Fibroblast of lung (primary cell): ENCODE results near the gene KMT2C.
"Not testable (repeated sequence)": the region's sequence is repeated elsewhere in the genome, so short reads cannot be mapped to it uniquely, and the experiment has no call there.

Source experiments
- CTCF ChIP-seq, 2 donors: IDR thresholded peaks in 1 of 2; conservative IDR thresholded peaks in 1 of 2; 1 replicate in 1 of 2; 2 replicates in 1 of 2; pipeline ENCODE4 v1.5.1; 2011 to 2012; ENCODE audit warnings: low read length in 2 of 2, control low read depth in 1 of 2, inconsistent platforms in 1 of 2, low read depth in 1 of 2, mild to moderate bottlenecking in 1 of 2
- EZH2 ChIP-seq: IDR thresholded peaks from 2 replicates; pipeline ENCODE4 v1.5.1; 2012; ENCODE audit warnings: low read length, control low read depth, mild to moderate bottlenecking; ENCODE audit errors: missing control alignments

- not testable (repeated sequence) for TF ChIP-seq CTCF (conservative IDR thresholded peaks at IDR 0.05 in 1 of 2, IDR thresholded peaks at IDR 0.05 in 1 of 2; ENCODE audit: low read depth in 1 of 2, low read length in 2 of 2); EZH2
Measured at GRCh38 chr7:152423171-152423570, 12.6 kb downstream of the KMT2C start.
